MM.1S (cell line): Measurements from ENCODE around the gene C19orf53.

ENCODE experiments used
- DNase-seq: peaks from one replicate; pipeline ENCODE4 v3.0.0-alpha.2; 2015
- H2AFZ ChIP-seq: fragments of 300-600 bp; sonication (generic); 2 replicates; pipeline ENCODE4 v1.6.0; 2016; ENCODE audit warnings: antibody characterized with exemption, low read length
- H3F3A ChIP-seq: fragments of 300-600 bp; sonication (generic); 2 replicates; pipeline ENCODE4 v1.6.1; 2016; ENCODE audit warnings: mild to moderate bottlenecking, antibody characterized with exemption, low read length, moderate library complexity, mixed read lengths; ENCODE audit not compliant: insufficient read depth
- H3K27ac ChIP-seq: fragments of 300-600 bp; sonication (generic); 2 replicates; pipeline ENCODE4 v1.5.1; 2016; ENCODE audit warnings: mild to moderate bottlenecking, low read length
- H3K27me3 ChIP-seq: fragments of 300-600 bp; sonication (generic); replicated peaks from 2 replicates; pipeline ENCODE4 v1.6.0; 2016; ENCODE audit warnings: low read length; ENCODE audit not compliant: insufficient read depth
- H3K36me3 ChIP-seq: fragments of 300-600 bp; sonication (generic); replicated peaks from 2 replicates; pipeline ENCODE4 v1.6.1; 2016; ENCODE audit warnings: mild to moderate bottlenecking, low read length, mixed read lengths; ENCODE audit not compliant: insufficient read depth
- H3K4me1 ChIP-seq: fragments of 300-600 bp; sonication (generic); 2 replicates; pipeline ENCODE4 v1.6.1; 2016; ENCODE audit warnings: low read length, mixed read lengths
- H3K4me2 ChIP-seq: fragments of 300-600 bp; sonication (generic); 2 replicates; pipeline ENCODE4 v1.6.0; 2016; ENCODE audit warnings: low read depth, low read length
- H3K4me3 ChIP-seq: fragments of 300-600 bp; sonication (generic); 2 replicates; pipeline ENCODE4 v1.5.1; 2016; ENCODE audit warnings: low read length, mixed read lengths
- H3K79me2 ChIP-seq: fragments of 300-600 bp; sonication (generic); 2 replicates; pipeline ENCODE4 v1.6.1; 2016; ENCODE audit warnings: mixed run types, low read length, mixed read lengths
- H3K9ac ChIP-seq: fragments of 300-600 bp; sonication (generic); 2 replicates; pipeline ENCODE4 v1.6.1; 2016; ENCODE audit warnings: low read length, mixed read lengths
- H3K9me2 ChIP-seq: fragments of 300-600 bp; sonication (generic); replicated peaks from 2 replicates; pipeline ENCODE4 v1.6.1; 2016; ENCODE audit warnings: mild to moderate bottlenecking, low read length, mixed read lengths; ENCODE audit not compliant: insufficient read depth
- H3K9me3 ChIP-seq: fragments of 300-600 bp; sonication (generic); replicated peaks from 2 replicates; pipeline ENCODE4 v1.6.1; 2016; ENCODE audit warnings: mild to moderate bottlenecking, low read length, mixed read lengths; ENCODE audit not compliant: insufficient read depth
- H4K20me1 ChIP-seq: fragments of 300-600 bp; sonication (generic); 2 replicates; pipeline ENCODE4 v1.6.1; 2016; ENCODE audit warnings: mild to moderate bottlenecking, low read length, moderate library complexity, mixed read lengths; ENCODE audit not compliant: insufficient read depth
- EZH2 ChIP-seq: fragments of 300-600 bp; sonication (generic); optimal IDR thresholded peaks from 2 replicates; pipeline ENCODE3; 2017; ENCODE audit warnings: low read depth, mild to moderate bottlenecking, antibody characterized with exemption, low read length, mixed read lengths
- EZH2phosphoT487 ChIP-seq: fragments of 300-600 bp; sonication (generic); IDR thresholded peaks from 2 replicates; pipeline ENCODE4 v1.6.1; 2018; ENCODE audit warnings: antibody characterized with exemption, low read length
- TF ChIP-seq, protein P1 (sequence below): fragments of 300-600 bp; sonication (generic); IDR thresholded peaks from 2 replicates; pipeline ENCODE4 v1.5.1; 2016; ENCODE audit warnings: antibody characterized with exemption, low read length, mixed read lengths

Gene C19orf53

DNA sequence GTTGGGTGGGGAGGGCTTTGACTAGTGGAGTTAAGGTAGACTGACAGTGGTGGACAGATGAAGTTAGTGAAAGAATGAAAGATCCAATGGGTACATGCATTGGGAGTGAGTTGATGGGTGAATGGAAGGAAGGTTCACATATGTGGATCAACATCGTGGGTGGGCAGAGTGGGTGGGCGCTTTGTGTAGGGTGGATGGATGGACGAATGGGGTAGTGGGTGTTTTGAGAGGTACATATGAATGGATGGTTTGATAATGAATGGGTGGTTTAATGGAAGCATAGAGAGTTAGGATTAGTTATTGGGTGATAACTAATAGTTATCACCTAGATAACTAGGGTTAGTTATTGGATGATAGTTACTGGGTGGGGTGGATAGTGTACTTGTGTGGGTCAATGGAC is 32.5 kb downstream of the C19orf53 start:
- TF ChIP-seq EZH2phosphoT487 (no peak), EZH2 (no peak)
- TF ChIP-seq, protein P1, sequence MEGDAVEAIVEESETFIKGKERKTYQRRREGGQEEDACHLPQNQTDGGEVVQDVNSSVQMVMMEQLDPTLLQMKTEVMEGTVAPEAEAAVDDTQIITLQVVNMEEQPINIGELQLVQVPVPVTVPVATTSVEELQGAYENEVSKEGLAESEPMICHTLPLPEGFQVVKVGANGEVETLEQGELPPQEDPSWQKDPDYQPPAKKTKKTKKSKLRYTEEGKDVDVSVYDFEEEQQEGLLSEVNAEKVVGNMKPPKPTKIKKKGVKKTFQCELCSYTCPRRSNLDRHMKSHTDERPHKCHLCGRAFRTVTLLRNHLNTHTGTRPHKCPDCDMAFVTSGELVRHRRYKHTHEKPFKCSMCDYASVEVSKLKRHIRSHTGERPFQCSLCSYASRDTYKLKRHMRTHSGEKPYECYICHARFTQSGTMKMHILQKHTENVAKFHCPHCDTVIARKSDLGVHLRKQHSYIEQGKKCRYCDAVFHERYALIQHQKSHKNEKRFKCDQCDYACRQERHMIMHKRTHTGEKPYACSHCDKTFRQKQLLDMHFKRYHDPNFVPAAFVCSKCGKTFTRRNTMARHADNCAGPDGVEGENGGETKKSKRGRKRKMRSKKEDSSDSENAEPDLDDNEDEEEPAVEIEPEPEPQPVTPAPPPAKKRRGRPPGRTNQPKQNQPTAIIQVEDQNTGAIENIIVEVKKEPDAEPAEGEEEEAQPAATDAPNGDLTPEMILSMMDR, result no peak
- no peaks in the 10 kb centered on the region for H3K9me2 ChIP-seq
- no peak overlapping the region for H3K27ac ChIP-seq
- no peaks in the 10 kb centered on the region for H3K36me3 ChIP-seq
- H3K79me2 ChIP-seq, result no peaks in the 10 kb centered on the region
- no peak overlapping the region for H3K4me2 ChIP-seq
- H2AFZ ChIP-seq, result no peak overlapping the region
- DNase-seq, result no peak
- no peaks in the 10 kb centered on the region for H3K9me3 ChIP-seq
- no peaks in the 10 kb centered on the region for H3K27me3 ChIP-seq
- no peak overlapping the region for H3K9ac ChIP-seq
- H3F3A ChIP-seq, result no peaks in the 10 kb centered on the region
- H3K4me3 ChIP-seq, result no peak overlapping the region
- no peaks in the 10 kb centered on the region for H3K4me1 ChIP-seq
- no peaks in the 10 kb centered on the region for H4K20me1 ChIP-seq

- Histone ChIP-seq H3K4me3 (no peak overlapping the region), H3K4me2 (no peak overlapping the region), H3K9ac (no peak overlapping the region), H3K27ac (no peak overlapping the region), H4K20me1 (no peaks in the 10 kb centered on the region), H3K36me3 (no peaks in the 10 kb centered on the region), H3K9me2 (no peaks in the 10 kb centered on the region), H3K27me3 (no peaks in the 10 kb centered on the region), H3K79me2 (no peaks in the 10 kb centered on the region), H2AFZ (no peak overlapping the region), H3K4me1 (no peaks in the 10 kb centered on the region), H3K9me3 (no peaks in the 10 kb centered on the region), H3F3A (no peaks in the 10 kb centered on the region)
- no peak for DNase-seq
- TF ChIP-seq EZH2 (no peak), EZH2phosphoT487 (no peak)
- TF ChIP-seq, protein P1, result no peak
Measured at GRCh38 chr19:13807421-13808021, 33.3 kb downstream of the C19orf53 start.

- Histone ChIP-seq H3K27ac (no peak overlapping the region), H3K27me3 (no peaks in the 10 kb centered on the region), H3K4me2 (no peak overlapping the region), H3K4me3 (no peak overlapping the region), H3F3A (no peaks in the 10 kb centered on the region), H3K9ac (no peak overlapping the region), H4K20me1 (no peaks in the 10 kb centered on the region), H3K9me3 (no peaks in the 10 kb centered on the region), H3K79me2 (no peaks in the 10 kb centered on the region), H3K9me2 (no peaks in the 10 kb centered on the region), H2AFZ (no peak overlapping the region), H3K36me3 (no peaks in the 10 kb centered on the region), H3K4me1 (no peaks in the 10 kb centered on the region)
- TF ChIP-seq EZH2phosphoT487, result no peak
- no peak for TF ChIP-seq EZH2
- TF ChIP-seq, protein P1, result no peak
- no peak for DNase-seq
Measured at GRCh38 chr19:13808856-13809255, 34.6 kb downstream of the C19orf53 start.
